Central memory CD8-positive, alpha-beta T cell (primary cell): ENCODE results near the gene SOD1.

Source experiments
- ATAC-seq: fragments of 150-1000 bp; cut with Tn5 transposase; replicated peaks from 2 replicates; pipeline ENCODE4 v1.10.0; 2022; ENCODE audit warnings: mild to moderate bottlenecking, moderate FRiP score, moderate number of reproducible peaks; ENCODE audit not compliant: poor library complexity, severe bottlenecking; ENCODE audit errors: extremely low read depth
- DNase-seq, 2 donors: peaks; one replicate each; pipeline ENCODE4 v3.0.0; 2021; ENCODE audit warnings: low spot score in 2 of 2
- H3K27ac Mint-ChIP-seq: one replicate; pipeline ENCODE4 v1.8.0; 2022; ENCODE audit warnings: low read depth, mild to moderate bottlenecking, moderate library complexity, mixed read lengths
- H3K27me3 Mint-ChIP-seq: one replicate; pipeline ENCODE4 v1.8.0; 2022; ENCODE audit warnings: mixed read lengths
- H3K36me3 Mint-ChIP-seq: one replicate; pipeline ENCODE4 v1.8.0; 2022; ENCODE audit warnings: mild to moderate bottlenecking, moderate library complexity, mixed read lengths; ENCODE audit not compliant: insufficient read depth
- H3K4me1 Mint-ChIP-seq: one replicate; pipeline ENCODE4 v1.8.0; 2022; ENCODE audit warnings: mixed read lengths
- H3K4me3 Mint-ChIP-seq: one replicate; pipeline ENCODE4 v1.8.0; 2022; ENCODE audit warnings: mild to moderate bottlenecking, moderate library complexity, mixed read lengths
- H3K9me3 Mint-ChIP-seq: one replicate; pipeline ENCODE4 v1.8.0; 2022; ENCODE audit warnings: mixed read lengths

SOD1 gene

DNA sequence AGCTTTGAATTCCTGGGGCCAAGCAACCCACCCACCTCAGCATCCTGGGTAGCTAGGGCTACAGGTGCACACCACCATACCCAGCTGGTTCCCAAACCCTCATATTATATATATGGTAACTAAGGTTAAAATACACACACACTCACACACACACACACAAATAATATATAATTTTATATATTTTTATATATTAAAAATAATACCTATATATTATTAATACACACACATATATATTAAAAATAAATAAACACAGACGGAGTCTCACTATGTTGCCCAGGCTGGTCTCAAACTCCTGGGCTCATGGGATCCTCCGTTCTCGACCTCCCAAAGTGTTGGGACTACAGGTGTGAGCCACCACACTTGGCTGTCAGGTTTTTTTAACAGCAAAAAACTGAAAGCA lies 40.5 kb downstream of the SOD1 start:
- DNase-seq (no peak), ATAC-seq (no peak)
- H3K4me1 Mint-ChIP-seq: no peaks in the 10 kb centered on the region
- H3K27ac Mint-ChIP-seq: no peak overlapping the region
- no peaks in the 10 kb centered on the region for H3K9me3 Mint-ChIP-seq
- peaks cover 52% of the 10 kb centered on the region for H3K36me3 Mint-ChIP-seq
- no peak overlapping the region for H3K4me3 Mint-ChIP-seq
- H3K27me3 Mint-ChIP-seq: no peaks in the 10 kb centered on the region

DNA sequence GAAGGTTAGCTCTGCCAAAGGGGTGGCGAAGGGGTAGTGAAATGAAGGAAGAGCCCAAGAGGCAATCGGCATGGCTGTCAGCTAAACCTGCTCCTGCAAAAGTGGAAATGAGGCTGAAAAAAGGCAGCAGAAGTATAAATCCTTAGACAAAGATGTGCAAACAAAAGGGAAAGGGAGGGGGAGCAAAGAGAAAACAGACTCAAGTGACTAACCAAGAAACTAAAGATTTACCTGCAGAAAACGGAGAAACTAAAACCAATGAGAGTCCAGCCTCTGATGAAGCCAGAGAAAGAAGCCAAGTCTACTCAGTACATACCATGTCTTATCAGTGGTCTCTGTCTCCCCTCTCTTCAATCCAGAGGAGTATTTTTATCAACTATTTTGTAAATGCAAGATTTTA lies 47.1 kb downstream of the SOD1 start:
- H3K27ac Mint-ChIP-seq: no peak overlapping the region
- H3K36me3 Mint-ChIP-seq: peaks cover 12% of the 10 kb centered on the region
- H3K27me3 Mint-ChIP-seq: no peaks in the 10 kb centered on the region
- H3K9me3 Mint-ChIP-seq: no peaks in the 10 kb centered on the region
- peak overlapping the region; percentile 30 for H3K4me3 Mint-ChIP-seq
- no peak for DNase-seq
- peaks cover 54% of the 10 kb centered on the region for H3K4me1 Mint-ChIP-seq
- no peak for ATAC-seq

DNA sequence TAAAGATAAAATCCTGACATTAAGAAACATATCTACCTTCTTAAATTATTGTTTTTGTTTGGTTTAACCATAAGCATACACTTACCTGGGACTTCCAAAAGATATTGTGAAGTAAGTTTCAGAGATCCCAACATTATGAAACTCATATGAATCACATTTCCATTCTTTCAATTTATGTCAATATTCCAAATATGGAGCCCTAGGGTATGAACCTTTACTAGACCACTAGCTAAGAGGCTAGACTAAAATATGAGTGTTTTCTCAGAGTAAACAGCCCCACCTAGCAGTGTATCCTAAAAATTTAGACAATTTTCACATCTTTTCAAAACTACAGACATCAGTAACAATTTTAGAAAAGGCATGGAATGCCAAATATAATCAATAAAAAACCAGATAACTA lies 48.0 kb downstream of the SOD1 start:
- Mint-ChIP-seq H3K36me3 (peaks cover 5% of the 10 kb centered on the region), H3K9me3 (no peaks in the 10 kb centered on the region), H3K27me3 (no peaks in the 10 kb centered on the region), H3K27ac (no peak overlapping the region), H3K4me1 (peaks cover 54% of the 10 kb centered on the region), H3K4me3 (no peak overlapping the region)
- ATAC-seq (no peak), DNase-seq (no peak)

DNA sequence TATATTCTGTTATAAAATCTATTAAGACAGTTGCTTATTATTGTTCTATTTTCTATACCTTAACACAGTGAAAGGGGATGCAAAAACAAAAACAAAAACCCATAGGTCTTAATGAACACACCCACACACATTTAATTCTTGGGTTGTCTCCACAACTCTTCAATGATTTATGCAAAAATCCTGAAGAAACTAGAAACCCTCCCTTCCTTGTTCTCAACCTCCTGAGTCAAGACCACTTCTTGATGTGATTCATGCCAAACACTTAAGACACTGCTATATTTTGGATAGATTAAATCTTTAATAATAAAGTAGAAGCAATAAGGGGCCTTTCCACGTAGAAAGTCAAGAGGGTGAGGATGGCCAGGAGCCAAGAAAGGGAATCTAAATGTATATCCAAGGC lies 49.0 kb downstream of the SOD1 start:
- H3K27me3 Mint-ChIP-seq: no peaks in the 10 kb centered on the region
- H3K4me3 Mint-ChIP-seq: no peak overlapping the region
- no peak overlapping the region for H3K27ac Mint-ChIP-seq
- H3K4me1 Mint-ChIP-seq: peaks cover 64% of the 10 kb centered on the region
- peaks cover 3% of the 10 kb centered on the region for H3K36me3 Mint-ChIP-seq
- DNase-seq: no peak
- no peak for ATAC-seq
- no peaks in the 10 kb centered on the region for H3K9me3 Mint-ChIP-seq

DNA sequence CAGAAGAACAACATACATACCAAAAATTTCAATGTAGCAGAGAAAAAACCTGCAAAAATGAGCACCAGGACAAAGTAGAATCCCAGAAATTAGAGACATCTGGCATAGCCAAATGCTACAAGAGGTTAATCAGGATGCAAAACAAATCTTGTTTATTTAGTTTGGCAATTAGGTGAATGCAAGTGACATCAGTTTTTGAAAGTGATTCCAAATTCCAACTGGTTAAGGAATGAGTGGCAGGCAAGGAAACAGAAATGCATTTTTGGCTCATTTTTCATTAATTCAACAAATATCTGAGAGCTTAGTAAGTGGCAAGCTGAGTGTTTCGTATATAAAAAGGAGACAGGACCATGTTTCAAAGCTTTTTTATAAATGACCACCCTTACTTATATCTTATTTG lies 51.1 kb downstream of the SOD1 start:
- DNase-seq (no peak), ATAC-seq (no peak)
- Mint-ChIP-seq H3K9me3 (no peaks in the 10 kb centered on the region), H3K4me1 (peaks cover 82% of the 10 kb centered on the region), H3K36me3 (peaks cover 1% of the 10 kb centered on the region), H3K4me3 (no peak overlapping the region), H3K27me3 (no peaks in the 10 kb centered on the region), H3K27ac (no peak overlapping the region)

DNA sequence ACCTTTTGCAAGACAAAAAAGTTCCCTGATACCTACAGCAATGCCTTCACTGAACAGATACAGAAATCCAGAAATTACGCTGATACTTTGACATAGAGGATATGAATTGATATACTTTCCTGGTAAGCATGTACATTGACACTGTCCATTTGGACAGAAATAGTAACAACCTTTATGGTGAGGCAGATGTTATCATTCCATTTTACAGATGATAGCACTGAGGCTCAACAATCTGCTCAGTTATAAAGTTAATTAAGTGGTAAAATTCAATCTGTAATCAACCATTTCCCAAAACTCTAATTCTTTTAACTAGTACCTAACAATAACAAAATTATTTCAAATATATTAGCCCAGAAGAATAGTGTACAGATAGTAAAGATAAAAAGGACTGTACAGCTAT lies 51.8 kb downstream of the SOD1 start:
- Mint-ChIP-seq H3K4me3 (no peak overlapping the region), H3K27ac (peak overlapping the region; percentile 44), H3K4me1 (peaks cover 83% of the 10 kb centered on the region), H3K9me3 (no peaks in the 10 kb centered on the region), H3K36me3 (peaks cover 1% of the 10 kb centered on the region), H3K27me3 (no peaks in the 10 kb centered on the region)
- ATAC-seq (no peak), DNase-seq (no peak)

DNA sequence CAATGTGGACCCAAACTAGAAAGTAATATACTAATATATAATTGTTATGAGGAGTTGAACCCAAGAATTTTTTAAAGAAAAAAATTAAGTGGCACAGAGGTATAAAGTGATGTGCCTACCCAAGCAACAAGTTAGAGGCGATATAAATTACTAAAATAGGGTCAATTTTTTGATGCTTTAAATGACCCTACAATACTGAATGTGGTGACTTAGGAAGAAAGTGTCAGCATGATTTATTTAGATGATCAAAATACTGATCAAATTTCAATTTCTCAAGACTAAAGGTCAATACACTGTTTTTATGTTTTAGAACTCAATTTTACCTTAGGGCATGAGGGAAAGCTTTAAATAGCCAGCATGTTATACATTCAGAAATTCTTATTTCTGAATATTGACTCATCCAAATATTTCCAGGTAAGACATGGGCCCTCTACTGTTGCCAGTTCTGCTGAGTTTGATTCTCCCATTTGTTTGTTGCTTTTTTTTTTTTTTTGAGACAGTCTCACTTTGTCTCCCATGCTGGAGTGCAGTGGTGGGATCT lies 52.3 kb downstream of the SOD1 start:
- Mint-ChIP-seq H3K27ac (no peak overlapping the region), H3K36me3 (peaks cover 1% of the 10 kb centered on the region), H3K4me3 (no peak overlapping the region), H3K27me3 (no peaks in the 10 kb centered on the region), H3K9me3 (no peaks in the 10 kb centered on the region), H3K4me1 (peaks cover 83% of the 10 kb centered on the region)
- ATAC-seq: no peak
- DNase-seq: no peak

DNA sequence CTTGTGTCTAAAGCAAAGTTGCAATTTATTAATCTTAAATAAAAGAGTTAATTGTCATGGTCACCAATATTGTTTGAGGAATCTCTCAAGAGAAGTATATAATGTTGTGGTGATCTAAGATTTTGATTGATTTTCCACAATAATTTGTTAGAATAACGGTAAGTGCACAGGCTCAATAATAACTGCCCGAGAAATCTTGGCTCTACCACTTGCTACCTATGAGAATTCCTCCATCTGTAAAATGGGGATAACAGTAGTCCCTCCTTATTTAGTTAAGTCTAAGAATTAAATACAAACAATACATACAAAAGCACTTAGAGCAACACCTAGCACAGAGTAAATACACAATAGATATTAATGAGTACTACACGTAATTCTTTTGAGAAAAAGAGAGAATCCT lies 53.6 kb downstream of the SOD1 start:
- Mint-ChIP-seq H3K4me3 (no peak overlapping the region), H3K4me1 (peaks cover 80% of the 10 kb centered on the region)
- no peak for ATAC-seq

DNA sequence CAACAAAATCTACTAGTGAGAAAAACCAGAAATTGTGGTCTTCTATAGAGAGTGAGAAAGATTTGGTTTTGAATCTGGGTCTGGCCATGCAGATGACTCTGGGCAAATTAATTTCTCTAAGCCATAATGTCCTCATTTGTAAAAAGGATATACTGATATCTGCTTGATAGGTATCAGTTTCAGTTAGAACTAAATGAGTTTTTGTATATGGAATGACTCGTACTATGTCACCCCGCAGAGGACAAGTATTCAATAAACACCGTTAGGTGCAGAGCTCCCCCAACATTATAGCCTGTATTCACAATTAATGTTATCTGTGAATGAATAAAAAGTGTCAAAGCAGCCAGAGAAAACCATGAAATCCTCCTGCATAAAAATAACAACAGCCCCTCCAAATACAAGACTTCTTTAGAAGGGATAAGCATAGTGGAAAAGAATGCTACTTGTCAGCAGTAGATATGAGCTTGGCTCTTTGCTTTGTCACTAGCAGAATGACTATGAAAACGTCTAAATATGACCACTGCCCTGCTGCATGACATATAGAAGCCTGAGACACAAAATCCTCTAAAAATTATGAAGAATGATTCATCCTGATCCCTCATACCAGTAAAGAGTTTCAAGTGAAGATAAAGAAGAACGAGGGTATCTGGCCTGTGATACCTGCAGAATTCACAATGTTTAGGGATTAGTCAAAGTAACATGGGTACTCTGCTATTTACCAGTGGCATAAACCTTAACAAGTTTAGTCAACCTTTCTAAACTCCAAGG lies 54.7 kb downstream of the SOD1 start:
- ATAC-seq (no peak), DNase-seq (no peak)
- peaks cover 79% of the 10 kb centered on the region for H3K4me1 Mint-ChIP-seq

More for the DNA sequence above, 53.6 kb downstream of the SOD1 start:
- no peaks in the 10 kb centered on the region for H3K27me3 Mint-ChIP-seq
- DNase-seq: no peak
- no peaks in the 10 kb centered on the region for H3K9me3 Mint-ChIP-seq
- H3K27ac Mint-ChIP-seq: peak overlapping the region; percentile 22
- peaks cover 1% of the 10 kb centered on the region for H3K36me3 Mint-ChIP-seq

DNA sequence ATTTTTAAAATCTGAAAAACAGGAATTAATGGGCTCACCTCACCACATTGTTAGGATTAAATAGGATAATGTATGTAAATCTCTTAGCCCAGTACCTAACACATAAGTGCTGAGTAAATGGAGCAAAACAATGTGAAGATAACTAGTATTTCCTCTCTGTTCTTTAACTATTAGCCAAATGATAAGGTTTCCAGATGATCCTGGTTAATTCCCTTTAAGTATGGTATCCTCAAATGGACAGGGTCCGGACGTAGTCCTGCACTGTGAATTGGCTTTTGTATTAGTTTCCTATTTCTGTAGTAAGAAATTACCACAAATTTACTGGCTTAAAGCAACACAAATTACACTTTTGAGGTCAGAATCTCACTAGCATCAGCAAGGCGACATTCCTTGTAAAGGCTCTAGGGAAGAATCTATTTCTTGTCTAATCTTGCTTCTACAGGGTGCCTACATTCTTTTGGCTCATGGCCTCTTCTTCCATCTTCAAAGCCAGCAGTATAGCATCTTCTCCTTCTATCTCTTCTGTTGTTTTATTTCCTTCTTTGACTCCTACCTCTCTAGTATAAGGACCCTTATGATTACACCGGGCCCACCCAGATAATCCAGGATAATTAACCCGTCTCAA lies 55.4 kb downstream of the SOD1 start:
- Mint-ChIP-seq H3K27ac (peak overlapping the region; percentile 72), H3K4me3 (peak overlapping the region; percentile 44), H3K4me1 (peaks cover 75% of the 10 kb centered on the region), H3K27me3 (no peaks in the 10 kb centered on the region), H3K36me3 (peaks cover 1% of the 10 kb centered on the region), H3K9me3 (no peaks in the 10 kb centered on the region)
- ATAC-seq: no peak
- DNase-seq: no peak

More for the DNA sequence above, 54.7 kb downstream of the SOD1 start:
- no peaks in the 10 kb centered on the region for H3K27me3 Mint-ChIP-seq
- peaks cover 1% of the 10 kb centered on the region for H3K36me3 Mint-ChIP-seq
- H3K4me3 Mint-ChIP-seq: peak overlapping the region; percentile 44
- peak overlapping the region; percentile 72 for H3K27ac Mint-ChIP-seq
- H3K9me3 Mint-ChIP-seq: no peaks in the 10 kb centered on the region

DNA sequence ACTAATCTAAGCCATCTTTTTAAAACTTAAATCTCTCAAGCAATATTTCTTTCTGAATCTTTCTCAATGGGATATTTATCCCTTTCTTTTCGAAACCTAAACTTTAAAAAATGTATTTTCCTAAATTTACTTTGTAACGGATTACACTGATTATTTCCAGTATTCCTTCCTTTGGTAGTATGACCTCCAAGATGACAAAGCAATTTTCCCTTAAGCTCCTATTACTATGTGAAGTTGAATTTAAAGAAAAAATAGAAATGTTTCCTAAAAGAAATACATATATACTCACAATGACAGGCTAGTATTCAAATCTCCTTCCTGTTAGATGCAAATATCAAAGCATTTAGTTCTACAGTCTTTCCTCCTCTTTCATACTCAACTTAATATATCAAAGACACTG lies 56.6 kb downstream of the SOD1 start:
- DNase-seq: no peak
- Mint-ChIP-seq H3K27me3 (no peaks in the 10 kb centered on the region), H3K27ac (no peak overlapping the region), H3K4me1 (peaks cover 75% of the 10 kb centered on the region), H3K4me3 (no peak overlapping the region), H3K9me3 (no peaks in the 10 kb centered on the region), H3K36me3 (peaks cover 1% of the 10 kb centered on the region)
- ATAC-seq: no peak
